ENCODE measurements around the gene CCNB1IP1. TPM values are rescaled to one million over a fixed set of nuclear protein-coding genes. Genes with fewer than 3 reads are reported as not detected.

The CCNB1IP1 gene
- total RNA-seq, 1 donor from 2014 or later = 22.1 TPM

Other genes with a start within 250 kb of the CCNB1IP1 start
- not detected for gene OR4K17, start 222.5 kb downstream of the CCNB1IP1 start, total RNA-seq
- gene OR4N5, start 194.5 kb downstream of the CCNB1IP1 start, total RNA-seq = not detected
- gene OR11G2, start 142.4 kb downstream of the CCNB1IP1 start, total RNA-seq = not detected
- gene OR11H6, start 109.6 kb downstream of the CCNB1IP1 start, total RNA-seq = not detected
- not detected for gene OR11H7, start 104.3 kb downstream of the CCNB1IP1 start, total RNA-seq
- gene OR11H4, start 94.0 kb downstream of the CCNB1IP1 start, total RNA-seq = not detected
- 11.1 TPM for gene TTC5, start 27.3 kb downstream of the CCNB1IP1 start, total RNA-seq
- gene PARP2, start 10.4 kb upstream of the CCNB1IP1 start, total RNA-seq = 9.8 TPM
- 37.1 TPM for gene TEP1, start 80.2 kb upstream of the CCNB1IP1 start, total RNA-seq
- gene KLHL33, start 102.9 kb upstream of the CCNB1IP1 start, total RNA-seq = 0.35 TPM
- 23.3 TPM for gene OSGEP, start 121.5 kb upstream of the CCNB1IP1 start, total RNA-seq
- gene APEX1, start 121.9 kb upstream of the CCNB1IP1 start, total RNA-seq = 118 TPM
- 28.0 TPM for gene PIP4P1, start 128.2 kb upstream of the CCNB1IP1 start, total RNA-seq
- gene PNP, start 136.1 kb upstream of the CCNB1IP1 start, total RNA-seq = 69.1 TPM
- gene RNASE10, start 172.3 kb upstream of the CCNB1IP1 start, total RNA-seq = not detected
- gene RNASE9, start 227.8 kb upstream of the CCNB1IP1 start, total RNA-seq = not detected

Data from mesenteric fat pad (tissue), 1 donor.